Neural cell (in vitro differentiated cells): ENCODE results near the gene ADH7.

Experiments
- EP300 ChIP-seq: fragments of 450-650 bp; conservative IDR thresholded peaks from 2 replicates; pipeline ENCODE4 v1.6.1; 2014; ENCODE audit warnings: antibody characterized with exemption, mild to moderate bottlenecking, moderate library complexity; ENCODE audit not compliant: poor library complexity, severe bottlenecking
- EZH2 ChIP-seq: fragments of 200-600, 300-800 bp; shearing (Covaris generic), sonication (generic); IDR thresholded peaks from 2 replicates; pipeline ENCODE4 v1.6.1; 2014; ENCODE audit warnings: antibody characterized with exemption, low read length, borderline replicate concordance, mild to moderate bottlenecking; ENCODE audit not compliant: insufficient read depth, poor library complexity, severe bottlenecking
- MXI1 ChIP-seq: fragments of 450-650 bp; conservative IDR thresholded peaks from 2 replicates; pipeline ENCODE4 v1.6.1; 2014; ENCODE audit warnings: antibody characterized with exemption, mild to moderate bottlenecking; ENCODE audit not compliant: poor library complexity, severe bottlenecking
- POLR2AphosphoS5 ChIP-seq: IDR thresholded peaks from 2 replicates; pipeline ENCODE4 v1.6.1; 2012
- RAD21 ChIP-seq: fragments of 450-650 bp; conservative IDR thresholded peaks from 2 replicates; pipeline ENCODE4 v1.6.1; 2014; ENCODE audit warnings: antibody characterized with exemption, mild to moderate bottlenecking, moderate library complexity
- SMC3 ChIP-seq: fragments of 450-650 bp; conservative IDR thresholded peaks from 2 replicates; pipeline ENCODE4 v1.6.1; 2014; ENCODE audit warnings: antibody characterized with exemption, mild to moderate bottlenecking, moderate library complexity; ENCODE audit not compliant: poor library complexity
- TAF1 ChIP-seq: IDR thresholded peaks from 2 replicates; pipeline ENCODE4 v1.6.1; 2012; ENCODE audit warnings: low read depth
- TF ChIP-seq, protein P1 (sequence below): fragments of 450-650 bp; IDR thresholded peaks from 2 replicates; pipeline ENCODE4 v1.5.1; 2014; ENCODE audit warnings: antibody characterized with exemption, mild to moderate bottlenecking, moderate library complexity; ENCODE audit not compliant: poor library complexity, severe bottlenecking
- TF ChIP-seq, protein P2 (sequence below): IDR thresholded peaks from 2 replicates; pipeline ENCODE4 v1.6.1; 2012; ENCODE audit warnings: borderline replicate concordance

- no peak for TF ChIP-seq TAF1
- TF ChIP-seq, protein P1, sequence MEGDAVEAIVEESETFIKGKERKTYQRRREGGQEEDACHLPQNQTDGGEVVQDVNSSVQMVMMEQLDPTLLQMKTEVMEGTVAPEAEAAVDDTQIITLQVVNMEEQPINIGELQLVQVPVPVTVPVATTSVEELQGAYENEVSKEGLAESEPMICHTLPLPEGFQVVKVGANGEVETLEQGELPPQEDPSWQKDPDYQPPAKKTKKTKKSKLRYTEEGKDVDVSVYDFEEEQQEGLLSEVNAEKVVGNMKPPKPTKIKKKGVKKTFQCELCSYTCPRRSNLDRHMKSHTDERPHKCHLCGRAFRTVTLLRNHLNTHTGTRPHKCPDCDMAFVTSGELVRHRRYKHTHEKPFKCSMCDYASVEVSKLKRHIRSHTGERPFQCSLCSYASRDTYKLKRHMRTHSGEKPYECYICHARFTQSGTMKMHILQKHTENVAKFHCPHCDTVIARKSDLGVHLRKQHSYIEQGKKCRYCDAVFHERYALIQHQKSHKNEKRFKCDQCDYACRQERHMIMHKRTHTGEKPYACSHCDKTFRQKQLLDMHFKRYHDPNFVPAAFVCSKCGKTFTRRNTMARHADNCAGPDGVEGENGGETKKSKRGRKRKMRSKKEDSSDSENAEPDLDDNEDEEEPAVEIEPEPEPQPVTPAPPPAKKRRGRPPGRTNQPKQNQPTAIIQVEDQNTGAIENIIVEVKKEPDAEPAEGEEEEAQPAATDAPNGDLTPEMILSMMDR: no peak
- TF ChIP-seq, protein P2, sequence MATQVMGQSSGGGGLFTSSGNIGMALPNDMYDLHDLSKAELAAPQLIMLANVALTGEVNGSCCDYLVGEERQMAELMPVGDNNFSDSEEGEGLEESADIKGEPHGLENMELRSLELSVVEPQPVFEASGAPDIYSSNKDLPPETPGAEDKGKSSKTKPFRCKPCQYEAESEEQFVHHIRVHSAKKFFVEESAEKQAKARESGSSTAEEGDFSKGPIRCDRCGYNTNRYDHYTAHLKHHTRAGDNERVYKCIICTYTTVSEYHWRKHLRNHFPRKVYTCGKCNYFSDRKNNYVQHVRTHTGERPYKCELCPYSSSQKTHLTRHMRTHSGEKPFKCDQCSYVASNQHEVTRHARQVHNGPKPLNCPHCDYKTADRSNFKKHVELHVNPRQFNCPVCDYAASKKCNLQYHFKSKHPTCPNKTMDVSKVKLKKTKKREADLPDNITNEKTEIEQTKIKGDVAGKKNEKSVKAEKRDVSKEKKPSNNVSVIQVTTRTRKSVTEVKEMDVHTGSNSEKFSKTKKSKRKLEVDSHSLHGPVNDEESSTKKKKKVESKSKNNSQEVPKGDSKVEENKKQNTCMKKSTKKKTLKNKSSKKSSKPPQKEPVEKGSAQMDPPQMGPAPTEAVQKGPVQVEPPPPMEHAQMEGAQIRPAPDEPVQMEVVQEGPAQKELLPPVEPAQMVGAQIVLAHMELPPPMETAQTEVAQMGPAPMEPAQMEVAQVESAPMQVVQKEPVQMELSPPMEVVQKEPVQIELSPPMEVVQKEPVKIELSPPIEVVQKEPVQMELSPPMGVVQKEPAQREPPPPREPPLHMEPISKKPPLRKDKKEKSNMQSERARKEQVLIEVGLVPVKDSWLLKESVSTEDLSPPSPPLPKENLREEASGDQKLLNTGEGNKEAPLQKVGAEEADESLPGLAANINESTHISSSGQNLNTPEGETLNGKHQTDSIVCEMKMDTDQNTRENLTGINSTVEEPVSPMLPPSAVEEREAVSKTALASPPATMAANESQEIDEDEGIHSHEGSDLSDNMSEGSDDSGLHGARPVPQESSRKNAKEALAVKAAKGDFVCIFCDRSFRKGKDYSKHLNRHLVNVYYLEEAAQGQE: no peak
- TF ChIP-seq RAD21: no peak
- TF ChIP-seq POLR2AphosphoS5: no peak
- TF ChIP-seq SMC3: no peak
- no peak for TF ChIP-seq EZH2
- TF ChIP-seq EP300: no peak
- TF ChIP-seq MXI1: no peak
Observed at GRCh38 chr4:99410075-99410474, 25.1 kb downstream of the ADH7 start.
